ENCODE data around the gene FBXO38.

DNA sequence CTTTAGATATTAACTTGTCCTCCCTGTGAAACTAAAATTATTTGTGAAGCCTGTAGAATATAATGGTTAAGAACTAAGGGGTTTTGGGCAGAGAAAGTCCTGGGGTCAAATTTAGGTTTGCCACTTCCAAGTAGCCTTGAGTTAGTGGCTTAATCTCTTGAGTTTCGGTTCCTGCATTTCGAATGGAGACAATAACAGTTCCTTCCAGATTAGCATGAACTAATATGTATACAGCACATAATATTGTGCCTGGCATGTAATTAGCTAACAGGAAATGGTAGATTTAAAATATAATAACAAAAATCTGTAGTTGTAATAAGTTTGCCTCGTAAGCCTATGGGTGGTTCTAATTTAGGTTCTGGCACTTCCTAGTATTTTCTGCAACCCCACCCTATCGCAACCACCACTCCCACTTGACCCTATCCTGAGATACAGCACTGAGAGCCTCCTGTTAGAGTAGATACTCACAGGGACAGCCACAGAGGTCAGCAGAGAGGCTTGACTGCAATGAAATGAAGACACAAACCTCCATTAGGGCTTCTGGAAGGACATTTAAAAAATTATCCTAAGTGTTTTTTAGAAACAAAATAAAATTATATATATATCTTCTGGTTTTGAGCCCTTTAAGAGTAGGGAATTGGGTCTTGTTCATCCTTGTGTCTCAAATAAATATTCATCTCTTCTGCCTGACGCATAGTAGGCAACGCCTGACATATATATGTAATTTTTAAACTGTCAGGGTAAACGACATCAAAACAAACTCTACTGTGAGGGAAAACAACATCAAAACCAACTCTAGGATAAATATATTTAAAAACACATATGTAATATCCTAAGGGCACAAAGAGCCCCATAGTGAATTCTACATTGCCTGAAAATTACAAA lies 39.9 kb upstream of the FBXO38 start:
- TF ChIP-seq, protein P1, sequence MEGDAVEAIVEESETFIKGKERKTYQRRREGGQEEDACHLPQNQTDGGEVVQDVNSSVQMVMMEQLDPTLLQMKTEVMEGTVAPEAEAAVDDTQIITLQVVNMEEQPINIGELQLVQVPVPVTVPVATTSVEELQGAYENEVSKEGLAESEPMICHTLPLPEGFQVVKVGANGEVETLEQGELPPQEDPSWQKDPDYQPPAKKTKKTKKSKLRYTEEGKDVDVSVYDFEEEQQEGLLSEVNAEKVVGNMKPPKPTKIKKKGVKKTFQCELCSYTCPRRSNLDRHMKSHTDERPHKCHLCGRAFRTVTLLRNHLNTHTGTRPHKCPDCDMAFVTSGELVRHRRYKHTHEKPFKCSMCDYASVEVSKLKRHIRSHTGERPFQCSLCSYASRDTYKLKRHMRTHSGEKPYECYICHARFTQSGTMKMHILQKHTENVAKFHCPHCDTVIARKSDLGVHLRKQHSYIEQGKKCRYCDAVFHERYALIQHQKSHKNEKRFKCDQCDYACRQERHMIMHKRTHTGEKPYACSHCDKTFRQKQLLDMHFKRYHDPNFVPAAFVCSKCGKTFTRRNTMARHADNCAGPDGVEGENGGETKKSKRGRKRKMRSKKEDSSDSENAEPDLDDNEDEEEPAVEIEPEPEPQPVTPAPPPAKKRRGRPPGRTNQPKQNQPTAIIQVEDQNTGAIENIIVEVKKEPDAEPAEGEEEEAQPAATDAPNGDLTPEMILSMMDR (conservative IDR thresholded peaks at IDR 0.05): no peak
- no peak for TF ChIP-seq ZFX (IDR thresholded peaks at IDR 0.05)
